GM18499 (cell line): ENCODE measurements around the gene TNRC6A.
A peak's percentile ranks its signal among the peaks of the same experiment; 100 is the strongest.
"Not testable (repeated sequence)": the region's sequence is repeated elsewhere in the genome, so short reads cannot be mapped to it uniquely, and the experiment has no call there.

Experiments
- ATAC-seq: cut with Tn5 transposase; IDR thresholded peaks from one replicate; pipeline ENCODE4 v1.9.1; 2021; ENCODE audit warnings: moderate number of reproducible peaks; ENCODE audit not compliant: insufficient read depth, unreplicated experiment

Gene TNRC6A

DNA sequence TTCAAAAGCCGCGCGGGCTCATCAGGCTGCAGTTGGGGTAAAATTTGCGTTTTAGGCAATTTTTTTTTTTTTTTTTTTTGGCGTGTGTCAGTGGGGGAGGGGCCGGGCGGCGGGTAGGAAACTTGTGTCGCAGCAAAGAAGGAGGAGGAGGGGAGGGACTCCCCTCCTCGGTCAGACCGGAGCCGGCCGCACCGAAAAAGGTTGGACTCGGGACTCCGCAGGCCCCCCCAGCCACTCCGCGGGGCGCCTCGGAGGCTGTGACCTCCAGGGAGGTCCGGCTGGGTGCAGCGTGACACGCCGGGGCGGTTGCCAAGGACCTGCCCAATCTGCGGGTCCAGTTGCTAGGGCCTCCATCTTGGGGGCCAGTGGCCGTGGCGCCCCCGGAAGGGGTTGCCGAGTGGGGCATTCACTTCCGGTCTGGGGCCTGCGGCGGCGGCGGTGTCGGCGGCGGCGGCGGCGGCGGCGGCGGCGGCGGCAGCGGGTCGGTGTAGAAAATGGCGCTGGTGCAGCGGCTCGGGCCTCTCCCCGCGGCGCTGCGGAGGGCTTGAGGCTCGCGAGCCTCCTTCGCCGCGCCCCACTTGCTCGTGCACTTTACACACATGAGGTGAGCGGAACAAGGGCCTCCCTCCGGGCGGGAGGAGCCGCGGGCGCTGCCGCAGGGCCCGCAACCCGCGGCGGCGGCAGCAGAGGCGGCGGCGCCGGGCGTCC lies at the start of gene TNRC6A:
Gene TNRC6A, plus strand, starts transcription at position 409 of the 708 bp plus-strand sequence. Its CDS starts 191 bp downstream, at position 600.
- peak; percentile 75 for ATAC-seq

DNA sequence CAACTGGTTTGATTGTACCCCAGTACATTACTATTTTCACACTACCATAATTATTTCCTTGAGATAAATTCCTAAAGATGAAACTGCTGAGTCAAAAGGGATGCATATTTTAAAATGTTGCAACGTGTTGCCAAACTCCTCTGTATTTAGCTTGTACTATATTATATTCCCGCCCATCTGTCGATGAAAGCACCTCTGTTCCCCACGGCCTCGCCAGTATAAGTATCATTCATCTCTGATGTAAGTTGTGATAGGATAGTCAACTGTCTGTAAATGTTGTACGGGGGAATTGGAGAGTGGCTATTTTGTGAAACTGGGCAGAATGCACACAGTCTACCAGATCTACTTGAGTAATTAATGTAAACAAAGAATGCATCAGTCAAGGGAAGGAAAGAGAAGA lies 47.7 kb upstream of the TNRC6A start:
- ATAC-seq, result no peak

DNA sequence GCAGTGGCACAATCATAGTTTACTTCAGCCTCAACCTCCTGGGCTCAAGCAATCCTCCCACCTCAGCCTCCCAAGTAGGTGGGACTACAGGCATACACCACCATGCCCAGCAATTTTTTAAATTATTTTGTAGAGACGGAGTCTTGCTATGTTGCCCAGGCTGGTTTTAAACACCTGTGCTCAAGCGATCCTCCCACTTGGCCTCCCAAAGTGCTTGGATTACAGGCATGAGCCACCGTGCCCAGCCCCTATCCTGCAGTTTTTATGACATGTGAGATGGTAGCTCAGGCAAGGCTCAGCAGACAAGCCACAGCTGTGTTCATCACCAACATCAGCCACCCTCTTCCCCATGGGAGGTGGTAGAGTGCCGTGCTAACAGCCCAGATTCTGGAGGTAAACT lies 46.2 kb upstream of the TNRC6A start:
- no peak for ATAC-seq

DNA sequence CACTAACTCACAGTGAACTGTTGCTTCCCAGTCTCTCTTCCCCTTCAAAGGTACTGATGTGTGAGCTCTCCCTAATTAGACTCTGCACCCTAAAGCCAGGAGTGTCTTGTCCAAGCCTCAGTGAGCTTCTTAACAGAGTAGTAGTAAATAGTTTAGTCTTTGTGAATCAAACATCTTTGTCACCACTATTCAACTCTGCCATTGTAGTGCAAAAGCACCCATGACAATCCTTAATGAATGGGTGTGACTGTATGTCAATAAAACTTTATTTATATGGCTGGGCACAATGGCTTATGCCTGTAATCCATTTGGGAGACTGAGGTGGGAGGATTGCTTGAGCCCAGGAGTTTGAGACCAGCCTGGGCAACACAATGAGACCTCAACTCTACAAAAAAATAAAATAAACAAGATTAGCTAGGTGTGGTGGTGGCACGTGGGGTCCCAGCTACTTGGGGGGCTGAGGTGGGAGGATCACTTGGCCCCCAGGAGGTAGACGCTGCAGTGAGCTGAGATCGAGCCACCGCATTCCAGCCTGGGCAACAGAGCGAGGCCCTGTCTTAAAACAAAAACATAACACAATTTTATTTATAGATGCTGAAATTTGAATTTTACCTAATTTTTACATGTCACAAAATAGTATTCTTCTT lies 45.5 kb upstream of the TNRC6A start:
- no peak for ATAC-seq

DNA sequence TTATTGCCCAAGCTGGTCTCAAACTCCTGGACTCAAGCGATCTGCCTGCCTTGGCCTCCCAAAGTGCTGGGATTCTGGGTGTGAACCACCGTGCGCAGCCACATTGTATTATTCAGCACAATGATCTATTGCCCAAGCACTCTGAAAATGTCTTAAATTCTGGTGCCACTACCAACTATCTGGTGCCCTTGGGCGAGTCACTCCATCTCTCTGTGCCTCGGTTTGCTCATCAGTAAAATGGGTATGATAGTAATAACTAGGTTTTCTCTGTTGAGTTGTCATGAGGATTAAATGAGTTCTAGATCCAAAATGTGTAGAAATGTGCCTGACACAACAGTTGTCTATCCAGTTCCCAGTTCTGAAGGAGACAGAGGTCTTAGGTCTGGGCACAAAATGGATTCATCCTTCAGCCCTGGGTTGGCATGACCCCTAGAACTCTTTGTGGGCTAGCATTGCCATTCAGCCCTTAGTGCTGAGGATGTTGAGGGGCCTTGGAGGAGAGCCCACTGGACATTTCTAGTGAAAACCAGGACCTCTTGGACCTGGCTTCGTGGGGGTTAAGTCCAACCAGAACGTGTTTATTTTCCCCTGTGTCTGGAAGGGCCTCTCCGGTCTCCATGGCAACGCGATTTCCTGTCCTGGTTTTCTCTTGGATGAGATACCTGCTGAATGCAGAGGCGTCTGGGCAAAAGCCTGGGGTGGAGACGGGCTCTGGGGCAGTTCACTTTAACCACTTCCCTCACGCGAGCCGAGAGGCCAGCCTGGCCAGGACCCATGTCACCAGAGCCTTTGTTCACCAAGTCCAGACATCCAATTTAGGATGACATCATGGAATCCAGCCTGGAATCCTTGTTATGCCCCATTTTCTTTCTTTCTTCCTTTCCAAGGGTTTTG lies 43.7 kb upstream of the TNRC6A start:
- ATAC-seq, result no peak

DNA sequence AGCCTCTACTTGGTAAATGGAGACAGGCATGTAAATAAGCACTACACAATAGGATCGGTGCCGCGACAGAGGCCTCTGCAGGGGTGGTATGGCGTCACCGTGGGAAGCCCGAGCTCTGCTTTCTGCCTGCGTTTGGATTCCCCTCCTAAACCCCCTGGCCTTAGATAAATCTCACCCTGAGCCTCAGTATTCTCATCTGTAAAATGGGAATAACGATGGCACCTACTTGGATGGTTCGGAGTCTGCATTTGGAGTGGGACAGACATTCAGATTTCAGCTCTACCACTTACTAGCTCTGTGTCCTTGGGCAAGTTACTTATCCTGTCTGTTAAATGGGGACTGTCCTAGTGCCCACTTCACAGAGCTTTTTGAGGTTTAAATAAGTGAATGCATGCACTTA lies 42.8 kb upstream of the TNRC6A start:
- ATAC-seq, result no peak

DNA sequence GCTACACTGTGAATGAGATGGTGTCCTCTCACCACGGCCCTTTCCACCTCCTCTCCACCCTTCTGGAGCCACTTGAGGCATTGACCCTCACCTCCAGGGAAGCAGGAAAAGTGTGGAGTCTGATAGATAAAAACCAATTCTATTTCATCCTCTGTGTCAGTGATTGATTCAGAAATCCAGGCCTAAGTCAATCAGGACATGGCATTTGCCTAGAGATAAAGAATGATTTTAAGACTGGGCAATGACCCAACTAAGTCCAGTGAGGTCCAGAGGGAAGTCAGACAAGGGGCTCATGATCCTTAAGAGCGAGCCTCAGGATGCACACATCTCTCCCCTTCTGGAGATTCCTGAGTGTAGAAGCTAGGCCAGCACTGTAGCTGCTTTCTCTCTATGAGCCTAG lies 41.1 kb upstream of the TNRC6A start:
- ATAC-seq, result no peak

DNA sequence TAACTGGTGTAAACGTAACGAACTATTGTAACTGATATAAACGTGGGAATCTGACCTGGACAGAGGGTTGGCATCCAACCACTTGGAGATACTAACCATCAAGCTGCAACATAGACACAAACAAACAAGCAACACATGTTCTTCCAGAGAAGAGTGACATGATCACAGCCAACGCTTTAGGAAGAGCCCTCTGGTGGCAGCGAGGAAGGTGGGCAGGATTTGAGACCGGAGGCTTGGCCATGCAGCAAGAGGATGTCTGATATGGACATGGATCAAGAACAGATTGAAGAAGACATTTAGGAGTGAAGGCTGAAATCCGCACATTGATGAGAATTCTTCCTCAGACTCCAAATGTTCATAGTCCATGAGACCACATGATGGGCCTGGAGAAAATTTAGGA lies 40.3 kb upstream of the TNRC6A start:
- ATAC-seq, result no peak

DNA sequence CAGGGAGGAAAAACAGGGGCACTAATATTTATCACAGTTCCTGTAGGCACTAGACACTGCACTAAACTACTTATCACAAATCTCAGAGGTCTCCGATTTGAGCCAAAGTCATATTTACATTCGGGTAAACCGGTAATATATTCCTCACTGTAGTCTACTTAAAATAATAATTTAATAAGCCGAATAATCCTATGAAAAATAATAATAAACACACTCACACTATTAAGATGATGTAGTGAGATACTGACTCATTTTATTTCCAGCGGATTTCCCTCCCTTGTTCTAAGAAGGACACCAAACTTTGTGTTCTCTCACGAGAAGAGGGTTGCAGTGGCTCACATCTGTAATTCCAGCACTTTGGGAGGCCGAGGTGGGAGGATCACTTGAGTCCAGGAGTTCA lies 36.6 kb upstream of the TNRC6A start:
- ATAC-seq, result no peak

DNA sequence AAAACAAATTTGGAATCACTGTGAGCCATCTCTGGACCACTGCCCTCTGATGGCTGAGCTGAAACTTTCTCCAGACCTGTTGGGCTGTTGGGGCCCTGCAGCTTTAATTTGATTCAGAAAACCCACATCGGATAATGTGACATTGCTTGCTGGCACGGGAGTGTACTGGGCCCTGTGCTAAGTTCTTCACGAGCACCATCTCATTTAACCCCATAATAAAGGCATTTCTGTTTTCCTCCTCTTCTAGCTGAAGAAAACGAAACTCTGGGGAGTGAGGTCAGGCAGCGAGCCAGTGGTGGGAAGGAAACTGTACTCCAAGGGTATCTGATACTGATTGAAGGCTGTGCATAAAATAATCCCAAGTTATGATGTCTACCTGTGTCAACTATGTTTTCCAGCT lies 34.5 kb upstream of the TNRC6A start:
- no peak for ATAC-seq

DNA sequence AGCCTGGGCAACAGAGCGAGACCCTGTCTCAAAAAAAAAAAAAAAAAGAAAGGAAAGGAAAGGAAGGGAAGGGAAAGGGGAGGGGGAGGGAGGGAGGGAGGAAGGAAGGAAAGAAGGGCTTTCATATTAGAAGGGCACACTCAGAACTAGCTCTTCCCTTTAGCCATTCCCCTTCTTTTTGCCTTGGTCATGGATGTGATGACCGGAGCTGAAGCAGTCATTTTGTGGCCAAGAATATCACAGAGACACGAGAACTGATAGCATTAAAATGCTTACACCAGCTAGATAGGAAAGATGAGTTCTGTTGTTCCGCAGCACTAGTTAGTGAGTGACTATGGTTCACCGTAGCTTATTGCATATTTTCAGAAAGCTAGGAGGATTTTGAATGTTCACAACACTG lies 32.8 kb upstream of the TNRC6A start:
- ATAC-seq, result no peak

DNA sequence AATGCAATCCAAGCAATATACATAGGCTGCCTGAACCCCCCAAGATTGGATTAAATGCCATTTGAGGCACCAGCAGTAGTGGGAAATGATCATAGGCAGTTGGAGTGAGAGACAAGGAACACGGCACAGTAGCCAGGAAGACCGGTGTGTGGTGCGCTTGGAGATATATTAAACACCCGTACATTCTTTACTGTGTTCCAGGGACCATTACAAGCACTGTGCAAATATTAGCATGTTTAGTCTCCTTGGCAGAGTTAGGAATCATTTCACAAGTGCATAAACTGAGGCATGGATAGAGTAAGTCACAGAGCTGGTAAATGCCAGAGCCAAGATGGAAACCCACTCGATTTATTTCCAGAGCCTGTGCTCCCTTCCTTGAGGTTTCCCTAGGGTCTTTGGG lies 31.1 kb upstream of the TNRC6A start:
- ATAC-seq, result no peak

DNA sequence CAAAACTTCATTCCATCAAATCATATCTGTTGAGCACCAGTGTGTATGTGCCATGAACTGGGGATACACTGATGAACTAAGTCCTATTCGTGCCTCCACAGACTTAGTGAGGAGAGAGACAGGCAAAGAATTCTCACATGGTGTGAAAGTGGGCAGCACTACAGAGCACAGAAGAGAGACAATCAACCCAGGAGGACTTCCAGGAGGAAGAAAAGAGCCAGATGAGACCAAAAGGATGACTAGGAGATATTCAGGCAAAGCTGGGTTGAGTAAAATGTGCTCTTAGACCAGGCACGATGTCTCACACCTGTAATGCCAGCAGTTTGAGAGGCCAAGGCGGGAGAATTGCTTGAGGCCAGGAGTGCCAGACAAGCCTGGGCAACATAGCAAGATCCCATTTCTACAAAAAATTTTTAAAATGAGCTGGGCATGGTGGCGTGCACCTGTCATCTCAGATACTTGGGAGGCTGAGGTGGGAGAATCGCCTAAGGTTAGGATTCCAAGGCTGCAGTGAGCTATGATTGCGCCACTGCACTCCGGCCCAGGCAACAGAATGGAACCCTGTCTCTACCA lies 30.2 kb upstream of the TNRC6A start:
- ATAC-seq, result no peak

DNA sequence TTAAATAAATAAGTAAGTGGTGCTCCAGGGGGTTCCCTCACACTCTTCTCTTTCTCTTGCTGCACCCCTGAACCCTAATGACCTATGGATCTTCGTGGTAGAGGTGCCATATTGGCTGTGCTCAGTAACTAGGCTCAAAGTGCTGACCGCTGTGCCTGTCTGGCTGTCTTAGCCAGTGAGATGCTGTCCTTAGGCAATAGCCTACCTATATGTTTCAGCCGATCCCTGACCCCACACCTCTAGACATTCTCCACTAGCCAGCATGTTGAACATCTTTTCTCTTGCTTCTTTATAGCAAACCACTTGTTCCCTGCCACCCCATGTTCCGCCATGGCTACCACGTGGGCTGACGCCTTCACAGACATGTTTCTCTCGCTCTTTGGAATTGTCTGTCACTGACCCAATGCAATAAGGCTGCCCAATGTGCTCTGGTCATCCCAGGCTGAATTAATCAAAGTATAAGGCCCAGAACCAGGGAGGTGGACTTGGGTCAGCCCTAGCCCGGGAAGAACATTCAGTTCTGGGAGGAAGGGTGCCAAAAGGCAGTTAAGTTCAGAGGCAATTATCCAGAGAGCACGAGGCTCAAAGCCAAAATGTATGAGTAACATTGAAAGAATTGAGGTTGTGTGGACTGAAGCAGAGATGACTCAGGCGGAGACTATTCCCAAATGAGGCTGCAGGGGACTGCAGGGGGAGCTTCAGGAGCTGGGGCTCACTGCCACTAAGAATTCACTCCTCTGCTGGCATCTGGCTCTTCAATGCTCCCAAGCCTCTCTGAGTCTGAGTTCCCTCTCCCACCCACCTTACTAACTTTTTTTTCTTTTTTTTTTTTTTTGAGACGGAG lies 28.7 kb upstream of the TNRC6A start:
- no peak for ATAC-seq

DNA sequence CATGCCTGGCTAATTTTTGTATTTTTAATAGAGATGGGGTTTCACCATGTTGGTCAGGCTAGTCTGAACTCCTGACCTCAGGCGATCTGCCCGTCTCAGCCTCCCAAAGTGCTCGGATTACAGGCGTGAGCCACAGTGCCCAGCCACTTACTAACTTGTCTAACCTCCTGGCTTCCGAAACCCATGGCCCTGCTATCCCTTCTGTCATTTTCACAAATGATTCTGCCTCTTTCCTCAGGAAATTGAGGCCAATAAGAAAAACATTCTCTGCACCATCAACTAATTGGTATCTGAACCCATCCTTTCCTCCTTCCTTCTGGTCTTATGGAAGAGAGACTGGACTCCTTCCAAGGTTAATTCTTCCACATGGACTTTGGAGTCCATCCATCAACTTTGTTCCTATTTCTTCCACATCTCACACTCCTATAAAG lies 27.9 kb upstream of the TNRC6A start:
- no peak for ATAC-seq

DNA sequence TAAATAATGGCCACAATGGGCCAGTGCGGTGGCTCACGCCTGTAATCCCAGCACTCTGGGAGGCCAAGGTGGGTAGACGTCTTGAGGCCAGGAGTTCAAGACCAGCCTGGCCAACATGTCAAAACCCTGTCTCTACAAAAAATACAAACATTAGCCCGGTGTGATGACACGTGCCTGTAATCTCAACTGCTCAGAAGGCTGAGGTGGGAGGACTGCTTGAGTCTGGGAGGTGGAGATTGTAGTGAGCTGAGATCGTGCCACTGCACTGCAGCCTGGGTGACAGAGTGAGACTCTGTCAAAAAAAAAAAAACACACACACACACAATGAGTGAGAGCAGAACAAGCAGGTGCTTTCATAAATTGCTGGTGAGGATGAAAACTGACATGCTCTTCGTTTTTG lies 21.7 kb upstream of the TNRC6A start:
- ATAC-seq, result not testable (repeated sequence)

DNA sequence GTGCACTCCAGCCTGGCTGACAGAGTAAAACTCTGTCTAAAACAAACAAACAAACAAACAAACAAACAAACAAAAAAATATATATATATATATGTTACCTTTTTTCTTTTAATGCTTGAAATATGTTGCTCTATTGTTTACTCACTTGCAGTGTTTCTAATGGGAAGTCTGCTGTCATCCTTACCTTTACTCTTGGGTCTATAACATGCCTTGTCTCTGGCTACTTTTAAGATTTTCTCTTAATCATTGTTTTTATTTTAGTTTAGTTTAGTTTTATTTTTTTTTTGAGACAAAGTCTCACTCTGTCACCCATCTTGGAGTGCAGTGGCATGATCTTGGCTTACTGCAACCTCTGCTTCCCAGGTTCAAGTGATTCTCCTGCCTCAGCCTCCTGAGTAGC lies 16.1 kb upstream of the TNRC6A start:
- ATAC-seq, result no peak

DNA sequence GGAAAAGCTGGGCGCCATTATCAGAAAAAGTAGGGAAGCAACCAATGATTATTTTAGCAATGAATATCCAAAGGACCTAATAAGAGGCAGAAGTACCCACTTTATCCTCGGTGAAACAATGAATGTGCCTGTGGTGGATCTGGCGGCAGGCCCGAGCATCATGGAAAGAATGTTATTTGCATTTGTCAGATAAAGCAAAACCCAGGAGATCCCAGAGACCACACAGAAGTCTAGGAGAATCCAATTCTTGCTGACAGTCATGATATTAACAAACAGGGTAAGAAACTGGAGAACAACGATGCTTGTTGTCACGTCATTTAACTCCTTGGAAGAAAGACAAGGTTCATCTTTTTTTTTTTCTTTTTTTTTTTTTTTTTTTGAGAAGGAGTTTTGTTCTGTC lies 12.0 kb upstream of the TNRC6A start:
- no peak for ATAC-seq

DNA sequence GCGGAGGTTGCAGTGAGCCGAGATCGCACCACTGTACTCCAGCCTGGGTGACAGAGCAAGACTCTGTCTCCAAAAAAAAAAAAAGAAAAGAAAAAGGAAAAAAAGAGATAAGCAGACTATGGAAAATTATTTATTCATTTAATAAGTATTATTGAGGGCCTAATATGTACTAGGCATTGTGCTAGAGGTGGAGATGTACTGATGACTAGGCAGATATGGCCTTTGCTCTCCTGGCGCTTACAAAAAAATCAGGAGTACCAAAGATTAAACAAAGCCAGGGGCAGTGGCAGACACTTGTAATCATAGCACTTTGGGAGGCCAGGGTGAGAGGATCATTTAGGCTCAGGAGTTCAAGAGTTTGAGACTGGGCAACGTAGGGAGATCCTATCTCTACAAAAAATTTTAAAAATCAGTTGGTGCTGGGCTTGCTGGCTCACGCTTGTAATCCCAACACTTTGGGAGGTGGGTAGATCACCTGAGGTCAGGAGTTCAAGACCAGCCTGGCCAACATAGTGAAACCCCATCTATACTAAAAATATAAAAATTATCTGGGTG lies 10.4 kb upstream of the TNRC6A start:
- no peak for ATAC-seq

DNA sequence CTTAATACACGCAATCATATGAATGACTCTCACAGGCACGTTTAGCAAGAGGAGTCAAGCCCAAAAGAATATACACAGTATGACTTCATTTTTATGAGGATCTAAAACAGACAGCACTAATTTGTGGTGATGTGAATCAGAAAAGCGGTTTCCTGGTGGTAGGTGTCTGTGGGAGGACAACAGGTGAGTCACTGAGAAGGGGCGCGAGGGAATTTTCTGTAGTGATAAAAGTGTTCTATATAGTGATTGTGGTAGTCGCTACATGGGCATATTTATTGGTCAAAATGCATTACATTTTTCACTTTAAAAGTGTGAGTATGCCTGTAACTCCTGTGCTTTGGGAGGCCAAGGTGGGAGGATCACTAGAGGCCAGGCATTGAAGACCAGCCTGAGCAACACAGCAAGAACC lies 7.6 kb upstream of the TNRC6A start:
- ATAC-seq, result no peak
